Body of pancreas (tissue), 4 donors: ENCODE measurements around the gene C1orf53.

Experiments used
- POLR2A ChIP-seq, 3 donors: fragments of 450-650 bp; IDR thresholded peaks; one replicate each; pipeline ENCODE4 v1.6.1; 2016; ENCODE audit warnings: antibody characterized with exemption in 3 of 3, mild to moderate bottlenecking in 2 of 3
- TF ChIP-seq, protein P1 (sequence below), 7 experiments: fragments of 450-650 bp in 4 of 7; fragments of 200-600 bp in 3 of 7; sonication (generic) in 3 of 7; IDR thresholded peaks; one replicate each; pipeline ENCODE4 v1.5.1; 2016 to 2019; ENCODE audit warnings: antibody characterized with exemption in 7 of 7

DNA sequence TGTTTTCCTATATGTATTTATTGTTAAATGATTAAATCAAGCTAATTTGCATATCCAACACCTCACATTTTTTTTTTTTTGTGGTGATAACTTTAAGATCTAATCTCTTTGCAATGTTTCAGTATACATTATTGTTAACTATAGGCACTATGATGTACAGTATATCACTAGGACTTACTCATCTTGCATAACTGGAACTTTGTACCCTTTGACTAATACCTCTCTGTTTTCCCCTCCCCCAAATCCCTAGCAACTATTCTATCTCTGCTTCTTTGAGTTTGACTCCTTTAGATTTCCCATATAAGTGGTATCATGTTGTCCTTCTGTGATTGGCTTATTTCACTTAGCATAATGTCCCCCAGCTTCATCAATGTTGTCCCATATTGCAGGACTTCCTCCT is 9.7 kb upstream of the C1orf53 start:
- TF ChIP-seq, protein P1, sequence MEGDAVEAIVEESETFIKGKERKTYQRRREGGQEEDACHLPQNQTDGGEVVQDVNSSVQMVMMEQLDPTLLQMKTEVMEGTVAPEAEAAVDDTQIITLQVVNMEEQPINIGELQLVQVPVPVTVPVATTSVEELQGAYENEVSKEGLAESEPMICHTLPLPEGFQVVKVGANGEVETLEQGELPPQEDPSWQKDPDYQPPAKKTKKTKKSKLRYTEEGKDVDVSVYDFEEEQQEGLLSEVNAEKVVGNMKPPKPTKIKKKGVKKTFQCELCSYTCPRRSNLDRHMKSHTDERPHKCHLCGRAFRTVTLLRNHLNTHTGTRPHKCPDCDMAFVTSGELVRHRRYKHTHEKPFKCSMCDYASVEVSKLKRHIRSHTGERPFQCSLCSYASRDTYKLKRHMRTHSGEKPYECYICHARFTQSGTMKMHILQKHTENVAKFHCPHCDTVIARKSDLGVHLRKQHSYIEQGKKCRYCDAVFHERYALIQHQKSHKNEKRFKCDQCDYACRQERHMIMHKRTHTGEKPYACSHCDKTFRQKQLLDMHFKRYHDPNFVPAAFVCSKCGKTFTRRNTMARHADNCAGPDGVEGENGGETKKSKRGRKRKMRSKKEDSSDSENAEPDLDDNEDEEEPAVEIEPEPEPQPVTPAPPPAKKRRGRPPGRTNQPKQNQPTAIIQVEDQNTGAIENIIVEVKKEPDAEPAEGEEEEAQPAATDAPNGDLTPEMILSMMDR (IDR thresholded peaks at IDR 0.05), result no peak
- no peak for TF ChIP-seq POLR2A (IDR thresholded peaks at IDR 0.05)
